A673 (cell line): Measurements from ENCODE around the gene GSTT4.
"Not testable (repeated sequence)": the region's sequence is repeated elsewhere in the genome, so short reads cannot be mapped to it uniquely, and the experiment has no call there.

Source experiments
- EZH2 ChIP-seq: fragments of 200-600 bp; sonication (generic); IDR thresholded peaks from 2 replicates; pipeline ENCODE4 v1.6.1; 2017; ENCODE audit warnings: borderline replicate concordance, low read depth, mild to moderate bottlenecking, mixed read lengths, antibody characterized with exemption, low read length; ENCODE audit not compliant: poor library complexity, severe bottlenecking
- TF ChIP-seq, protein P1 (sequence below): fragments of 300-800, 200-600 bp; sonication (generic); conservative IDR thresholded peaks from 2 replicates; pipeline ENCODE4 v1.5.1; 2017; ENCODE audit warnings: low read depth, mild to moderate bottlenecking, antibody characterized with exemption, low read length, moderate library complexity, mixed read lengths

- TF ChIP-seq, protein P1, sequence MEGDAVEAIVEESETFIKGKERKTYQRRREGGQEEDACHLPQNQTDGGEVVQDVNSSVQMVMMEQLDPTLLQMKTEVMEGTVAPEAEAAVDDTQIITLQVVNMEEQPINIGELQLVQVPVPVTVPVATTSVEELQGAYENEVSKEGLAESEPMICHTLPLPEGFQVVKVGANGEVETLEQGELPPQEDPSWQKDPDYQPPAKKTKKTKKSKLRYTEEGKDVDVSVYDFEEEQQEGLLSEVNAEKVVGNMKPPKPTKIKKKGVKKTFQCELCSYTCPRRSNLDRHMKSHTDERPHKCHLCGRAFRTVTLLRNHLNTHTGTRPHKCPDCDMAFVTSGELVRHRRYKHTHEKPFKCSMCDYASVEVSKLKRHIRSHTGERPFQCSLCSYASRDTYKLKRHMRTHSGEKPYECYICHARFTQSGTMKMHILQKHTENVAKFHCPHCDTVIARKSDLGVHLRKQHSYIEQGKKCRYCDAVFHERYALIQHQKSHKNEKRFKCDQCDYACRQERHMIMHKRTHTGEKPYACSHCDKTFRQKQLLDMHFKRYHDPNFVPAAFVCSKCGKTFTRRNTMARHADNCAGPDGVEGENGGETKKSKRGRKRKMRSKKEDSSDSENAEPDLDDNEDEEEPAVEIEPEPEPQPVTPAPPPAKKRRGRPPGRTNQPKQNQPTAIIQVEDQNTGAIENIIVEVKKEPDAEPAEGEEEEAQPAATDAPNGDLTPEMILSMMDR, result not testable (repeated sequence)
- TF ChIP-seq EZH2, result not testable (repeated sequence)
Measured at GRCh38 chr22:23961084-23961771, 44.0 kb downstream of the GSTT4 start, which contains the start of gene GSTT2B.
